Pulmonary artery endothelial cell (primary cell): ENCODE results near the gene IRAK4. TPM values are rescaled to one million over a fixed set of nuclear protein-coding genes. Genes with fewer than 3 reads are reported as not detected.
A peak's percentile ranks its signal among the peaks of the same experiment; 100 is the strongest.

Experiments used
- DNase-seq: peaks from one replicate; pipeline ENCODE4 v3.0.0-alpha.2; 2011; ENCODE audit warnings: low read depth, low spot score
- total RNA-seq: library from RNA; depleted of rRNA; stranded (reverse); fragments of >200 nt; gene quantifications from 2 replicates; pipeline ENCODE4 v1.2.3, GENCODE V29; 2014

The IRAK4 gene
- total RNA-seq, 1 donor from 2014 or later: 13.1 TPM

DNA sequence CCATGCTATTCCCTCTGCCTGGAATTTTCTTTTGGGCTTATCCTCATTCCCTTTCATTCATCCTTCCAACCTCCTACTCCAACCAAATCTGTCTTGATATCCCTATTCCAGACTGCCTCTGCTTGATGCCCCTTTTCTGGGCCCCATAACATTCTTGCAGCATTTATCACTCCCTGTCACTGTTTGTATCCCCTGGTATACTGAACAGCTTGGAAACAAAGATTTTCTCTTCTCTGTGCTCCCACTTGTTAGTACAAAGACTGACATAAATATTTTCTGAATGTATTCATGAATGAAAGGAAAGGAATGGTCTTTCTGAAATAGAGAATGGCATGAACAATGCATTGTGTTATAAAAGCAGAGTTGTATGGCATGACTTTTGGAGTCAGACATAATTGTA is 7.5 kb downstream of the IRAK4 start:
- DNase-seq: no peak

DNA sequence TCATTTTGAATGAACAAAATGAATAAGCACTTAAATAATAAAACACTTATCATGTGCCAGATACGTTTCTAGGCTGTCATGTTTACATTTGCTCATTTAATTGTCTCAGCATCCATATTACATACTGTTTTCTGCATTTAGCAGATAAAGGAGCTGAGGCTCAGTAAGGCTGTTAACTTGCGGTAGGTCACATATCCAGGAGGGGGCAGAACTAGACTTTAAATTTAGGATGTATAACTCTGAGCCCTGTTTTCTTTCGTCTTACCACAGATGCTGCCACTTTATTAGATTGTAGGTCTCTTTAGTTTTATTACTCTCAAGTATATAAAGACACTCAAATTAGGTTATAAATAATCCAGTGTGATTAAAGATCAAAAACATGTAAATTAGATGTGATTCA is 17.7 kb downstream of the IRAK4 start:
- DNase-seq: no peak

DNA sequence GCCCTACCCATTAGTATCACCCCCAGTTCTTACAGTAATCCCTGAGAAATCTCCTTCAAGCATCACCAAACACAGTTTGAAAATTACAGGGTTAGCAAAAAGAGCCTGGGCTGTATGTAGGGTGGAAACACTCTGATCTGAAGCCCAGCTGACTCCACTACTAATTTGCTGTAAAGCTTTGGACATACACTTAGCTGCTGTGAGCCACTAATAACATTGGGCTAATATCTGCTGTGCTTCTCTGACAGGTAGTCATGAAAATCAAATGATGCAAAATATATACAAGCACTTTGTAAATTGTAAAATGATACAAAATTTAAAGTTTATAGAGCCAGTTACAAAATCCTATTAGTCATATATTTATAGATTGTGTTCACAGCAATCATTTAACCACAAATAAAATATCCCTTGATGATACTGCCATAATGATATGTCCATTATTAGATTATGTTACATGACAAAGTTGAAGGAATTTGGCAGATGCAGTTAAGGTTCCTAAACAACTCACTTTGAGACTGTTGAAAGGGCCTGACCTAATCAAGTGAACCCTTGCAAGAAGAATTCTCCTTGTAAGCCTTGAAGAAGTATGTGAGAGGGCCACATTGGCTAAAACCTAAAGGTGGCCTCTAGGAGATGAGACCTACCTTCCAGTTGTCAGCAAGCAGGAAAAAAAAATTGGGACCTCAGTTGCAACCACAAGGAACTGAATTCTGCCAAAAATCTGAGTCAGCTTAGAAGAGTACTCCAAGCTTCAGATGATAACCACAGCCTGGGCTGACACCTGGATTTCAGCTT is 28.3 kb downstream of the IRAK4 start:
- DNase-seq: no peak

DNA sequence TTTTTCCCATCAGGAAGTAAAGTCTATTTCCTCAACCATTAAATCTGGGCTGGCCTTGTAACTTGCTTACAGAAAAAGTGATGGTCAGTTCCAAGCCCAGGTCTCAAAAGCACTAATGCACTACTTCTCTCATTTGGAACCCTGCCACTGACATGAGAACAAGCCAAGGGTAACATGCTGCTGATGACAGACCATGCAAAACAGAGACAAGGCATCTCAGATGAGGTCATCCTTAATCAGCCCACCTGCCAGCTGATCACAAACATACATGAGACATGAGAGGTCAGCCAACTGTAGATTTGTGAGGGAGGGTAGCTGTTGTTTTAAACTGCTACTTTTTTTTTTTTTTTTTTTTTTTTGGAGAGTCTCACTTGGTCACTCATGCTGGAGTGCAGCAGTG is 31.2 kb downstream of the IRAK4 start:
- DNase-seq: no peak

DNA sequence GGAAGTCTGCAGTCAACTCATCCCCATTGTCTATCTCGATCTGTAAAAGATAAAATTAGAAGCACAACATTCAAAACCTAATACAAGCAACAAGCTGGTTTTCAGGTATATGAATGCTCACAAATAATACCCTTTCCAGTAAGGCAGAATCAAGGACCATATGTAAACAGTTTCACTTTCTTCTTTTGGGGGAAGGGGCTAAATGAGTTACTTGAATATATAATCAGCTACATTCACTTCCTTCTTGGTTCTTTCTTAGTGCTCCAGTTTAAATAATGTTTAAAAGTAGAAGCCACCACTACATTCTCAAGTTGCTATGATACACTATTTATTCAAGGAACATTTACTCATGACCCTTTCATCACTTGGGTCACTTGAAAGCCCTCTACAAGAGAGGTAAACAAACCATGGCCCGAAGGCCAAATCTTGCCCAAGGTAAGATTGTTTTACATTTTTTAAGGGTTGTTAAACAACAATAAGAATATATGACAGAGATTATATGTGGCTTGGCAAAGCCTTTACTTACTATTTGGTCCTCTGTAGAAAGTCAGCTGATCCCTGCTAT is 37.0 kb downstream of the IRAK4 start:
- no peak for DNase-seq

DNA sequence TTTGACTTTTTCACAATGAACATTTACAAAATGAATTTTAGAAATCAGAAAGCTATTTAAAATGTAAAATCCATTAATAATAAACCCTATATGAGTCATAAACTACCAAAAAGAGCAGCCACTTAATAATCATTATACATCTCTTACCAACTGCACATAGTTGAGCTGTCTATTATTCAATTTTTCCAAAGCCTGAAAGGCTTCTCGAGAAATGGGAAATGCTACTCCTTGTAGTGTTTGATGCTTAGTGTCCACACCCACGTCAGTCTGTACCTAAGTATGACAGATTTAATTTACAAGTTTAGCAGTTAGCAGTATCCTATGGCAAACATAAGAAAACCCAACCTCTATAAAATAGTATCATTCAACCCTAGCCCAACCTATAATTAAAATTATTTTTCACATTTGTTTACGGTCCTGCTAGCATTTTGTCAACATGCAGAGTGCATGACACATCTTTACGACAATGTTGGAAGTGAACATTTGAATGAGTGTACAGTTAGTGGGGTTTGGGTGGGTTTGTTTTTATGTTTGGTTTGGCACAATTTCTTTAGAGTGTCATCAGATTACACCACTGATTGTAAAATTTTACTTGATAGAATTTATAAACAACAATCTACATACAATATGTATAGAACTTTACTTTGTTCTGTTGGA is 38.9 kb downstream of the IRAK4 start:
- DNase-seq: no peak

DNA sequence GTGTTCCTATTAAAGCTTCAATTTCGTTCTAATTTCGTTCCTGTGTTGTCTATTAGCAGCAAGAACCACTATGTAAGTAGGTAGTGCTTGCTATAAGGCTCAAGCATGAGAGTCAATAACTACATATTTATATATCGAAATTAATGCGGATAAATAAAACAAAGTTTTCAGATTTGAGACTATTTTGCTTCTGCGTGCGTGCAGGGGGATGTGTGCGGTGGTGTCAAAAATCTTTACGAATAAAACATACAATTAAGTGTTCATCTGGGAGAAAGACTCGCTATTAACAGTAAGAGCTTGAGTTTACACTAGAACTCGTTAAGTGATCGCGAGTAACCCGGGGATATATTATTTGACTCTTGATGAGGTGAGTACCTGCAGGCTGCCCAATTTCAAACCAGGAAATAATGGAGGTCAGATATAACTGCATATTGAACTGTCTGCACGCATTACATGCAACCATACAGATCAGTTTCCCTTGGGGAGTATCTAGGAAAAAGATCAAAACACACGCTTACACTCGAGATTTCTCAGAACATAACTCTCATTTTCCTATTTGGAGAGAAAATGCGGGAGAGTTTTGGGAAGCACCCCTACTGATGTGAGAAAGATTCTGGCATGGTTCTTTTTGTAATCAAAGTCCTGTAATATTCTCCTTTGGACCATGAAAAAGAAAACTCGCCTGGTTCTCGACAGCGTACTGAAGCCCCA is 46.6 kb downstream of the IRAK4 start:
- no peak for DNase-seq

DNA sequence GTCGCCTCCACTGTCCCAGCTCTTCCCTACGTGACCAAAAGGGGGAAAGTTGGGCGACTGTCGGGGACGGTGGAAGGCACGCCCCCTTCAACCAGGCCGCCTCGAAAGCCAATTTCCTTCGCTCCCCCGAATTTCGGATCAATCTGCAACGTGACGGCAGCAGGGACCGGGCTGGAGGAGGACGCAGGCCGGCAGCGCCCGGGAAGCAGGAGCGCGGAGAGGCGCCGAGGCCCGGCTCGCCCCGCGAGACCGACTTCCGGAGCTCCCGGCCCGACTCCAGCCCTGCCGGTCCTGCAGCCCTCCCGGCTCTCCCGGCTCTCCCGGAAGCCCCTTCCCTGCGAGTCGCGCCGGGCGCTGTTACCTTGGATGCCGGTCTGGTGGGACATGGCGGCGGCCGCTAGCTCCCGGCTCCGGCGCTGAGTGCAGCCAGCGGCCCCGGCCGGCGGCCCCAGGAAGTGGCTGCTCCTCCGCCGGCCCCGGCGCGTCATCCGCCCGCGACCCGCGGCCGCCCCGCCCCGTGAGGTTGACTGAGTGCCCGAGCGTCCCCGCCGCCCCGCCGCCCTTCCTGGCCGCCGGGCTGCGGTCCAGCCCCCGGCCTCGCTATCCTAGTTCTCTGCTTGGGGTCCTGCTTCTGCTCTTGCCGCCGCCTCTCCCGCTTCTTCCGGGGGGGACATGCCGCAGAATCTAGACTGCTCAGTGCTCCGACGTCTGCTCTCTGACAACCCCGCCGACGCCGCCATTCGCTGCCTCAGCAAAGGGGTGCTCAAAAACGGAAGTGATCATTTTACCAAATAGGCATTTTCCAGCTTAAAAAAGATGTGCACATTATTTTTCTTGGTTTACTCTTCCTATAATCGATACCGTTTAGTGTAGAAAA is 47.3 kb downstream of the IRAK4 start, which contains the start of gene TWF1:
Gene TWF1, minus strand, starts transcription at position 458 of the 877 bp plus-strand sequence. Its CDS starts 72 bp downstream, at position 386.
- DNase-seq: peak; percentile 40

DNA sequence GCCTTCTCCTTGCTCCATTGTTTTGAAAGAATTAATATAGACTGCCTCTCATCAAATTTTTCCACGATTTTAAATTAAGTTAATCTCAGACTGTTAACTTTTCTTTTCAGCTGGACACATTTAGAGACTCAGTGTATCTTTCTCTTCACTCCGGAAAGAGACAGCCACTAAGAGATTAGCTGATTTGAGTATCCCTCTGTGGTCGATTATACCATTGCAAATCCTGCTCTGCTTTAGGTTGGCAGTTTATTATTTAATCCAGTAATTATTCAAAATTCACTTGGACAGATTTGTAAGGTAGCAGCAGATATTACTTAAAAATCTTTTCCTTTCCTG is 48.0 kb downstream of the IRAK4 start:
- DNase-seq: no peak

DNA sequence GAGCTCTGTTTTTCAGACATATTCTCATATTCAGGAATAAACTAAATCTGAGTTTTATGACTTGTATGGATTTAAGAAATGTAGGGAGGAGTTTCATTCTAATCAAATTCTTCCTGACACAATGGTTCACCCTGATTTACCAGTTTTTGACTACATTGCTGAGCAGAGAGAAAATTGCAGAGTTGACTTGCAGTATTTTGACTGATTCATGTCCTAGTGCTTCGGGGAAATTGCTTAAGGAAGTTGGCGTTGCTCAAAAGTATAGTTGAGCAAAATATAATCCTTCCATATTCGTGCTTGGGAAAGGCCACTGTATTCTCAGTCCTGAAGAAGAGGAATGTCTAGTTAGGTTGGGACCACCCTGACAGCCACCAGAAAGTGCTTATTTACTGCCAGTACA is 48.6 kb downstream of the IRAK4 start:
- no peak for DNase-seq

DNA sequence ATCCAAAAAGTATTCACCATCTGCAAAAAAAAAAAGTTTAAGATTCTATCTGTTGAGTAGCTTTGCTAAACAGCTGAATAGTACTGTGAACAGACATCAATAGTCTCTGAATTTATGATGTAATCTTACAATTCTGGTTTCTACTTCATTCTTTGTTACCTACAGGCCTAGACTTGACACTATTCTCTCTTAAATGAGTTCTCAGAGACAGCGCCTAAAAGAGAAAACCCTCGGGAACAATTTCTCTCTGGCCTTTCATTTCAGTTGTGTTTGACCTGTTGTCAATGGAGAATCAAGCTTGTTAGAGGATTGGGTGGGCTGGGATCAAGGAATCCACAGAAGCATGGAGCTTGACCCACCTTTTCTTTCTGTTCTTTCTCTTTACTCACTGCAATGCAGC is 53.3 kb downstream of the IRAK4 start:
- DNase-seq: no peak

DNA sequence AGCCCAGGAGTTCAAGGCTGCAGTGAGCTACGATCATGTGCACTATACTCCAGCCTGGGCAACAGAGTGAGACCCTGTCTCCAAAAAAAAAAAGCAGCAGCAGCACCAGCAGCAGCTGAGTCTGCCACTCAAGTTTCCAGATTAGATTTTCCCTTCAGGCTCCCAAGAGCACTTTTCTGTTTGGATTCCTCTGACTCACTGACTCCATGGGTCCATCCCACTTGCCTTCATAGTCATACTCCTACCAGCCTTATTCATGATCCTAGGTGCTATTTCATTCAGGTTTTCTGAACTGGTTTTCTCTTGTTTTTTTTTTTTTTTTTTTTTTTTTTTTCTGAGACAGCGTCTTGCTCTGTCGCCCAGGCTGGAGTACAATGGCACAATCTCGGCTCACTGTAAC is 54.2 kb downstream of the IRAK4 start:
- no peak for DNase-seq

DNA sequence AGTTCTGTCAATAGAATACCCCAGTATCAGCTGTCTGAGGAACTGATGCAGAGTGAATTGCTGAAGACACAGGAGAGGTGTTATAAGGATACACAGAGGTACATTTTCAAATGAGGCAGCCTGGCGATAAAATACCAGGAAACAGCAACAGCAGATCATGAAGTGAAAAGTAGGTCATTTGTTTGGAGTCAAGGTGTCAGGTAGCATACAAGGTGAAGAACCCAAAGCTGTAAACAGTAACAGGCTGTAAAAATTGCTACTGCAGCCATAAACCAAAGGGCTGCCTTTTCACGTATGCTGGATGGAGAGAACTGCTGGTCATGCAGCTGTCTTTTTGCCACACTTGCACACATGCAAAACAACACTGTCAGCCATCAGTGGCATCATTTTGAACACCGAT is 56.7 kb downstream of the IRAK4 start:
- no peak for DNase-seq

DNA sequence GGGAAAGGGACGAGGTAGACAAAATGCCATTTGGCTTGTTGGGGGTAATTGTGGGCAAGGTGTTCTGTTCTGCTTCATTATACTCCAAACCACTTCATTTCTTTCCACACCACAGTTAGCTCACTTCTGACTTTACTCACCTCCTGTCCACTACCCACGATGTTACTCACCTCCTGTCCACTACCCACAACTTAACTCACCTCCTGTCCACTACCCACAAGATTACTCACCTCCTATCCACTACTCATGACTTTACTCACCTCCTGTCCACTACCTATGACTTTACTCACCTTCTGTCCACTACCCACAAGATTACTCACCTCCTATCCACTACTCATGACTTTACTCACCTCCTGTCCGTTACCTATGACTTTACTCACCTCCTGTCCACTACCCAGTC is 57.4 kb downstream of the IRAK4 start:
- DNase-seq: no peak

DNA sequence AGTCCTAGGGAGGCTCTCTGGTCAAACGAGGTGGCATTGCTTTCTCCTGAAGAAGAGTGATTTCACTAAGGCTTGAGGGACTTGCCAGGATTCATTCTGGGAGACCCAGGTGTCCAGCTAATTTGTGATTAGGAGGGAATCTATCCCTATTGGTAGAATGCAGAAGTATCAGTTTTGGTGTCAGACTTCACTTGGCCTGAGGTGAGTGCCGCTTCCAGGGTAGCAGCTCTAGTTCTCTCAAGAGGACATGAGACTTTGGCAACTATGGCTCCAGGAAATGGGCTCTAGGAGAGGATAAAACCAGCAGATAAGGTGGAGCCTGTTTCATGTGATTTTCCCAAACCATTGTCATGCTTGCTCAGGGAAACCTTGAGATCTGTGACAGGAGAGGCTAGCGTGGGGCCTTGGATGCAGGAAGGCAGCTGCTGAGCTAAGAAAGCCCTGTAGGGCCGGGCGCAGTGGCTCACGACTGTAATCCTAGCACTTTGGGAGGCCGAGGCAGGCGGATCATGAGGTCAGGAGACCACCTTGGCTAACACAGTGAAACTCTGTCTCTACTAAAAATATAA is 65.5 kb downstream of the IRAK4 start:
- DNase-seq: no peak

DNA sequence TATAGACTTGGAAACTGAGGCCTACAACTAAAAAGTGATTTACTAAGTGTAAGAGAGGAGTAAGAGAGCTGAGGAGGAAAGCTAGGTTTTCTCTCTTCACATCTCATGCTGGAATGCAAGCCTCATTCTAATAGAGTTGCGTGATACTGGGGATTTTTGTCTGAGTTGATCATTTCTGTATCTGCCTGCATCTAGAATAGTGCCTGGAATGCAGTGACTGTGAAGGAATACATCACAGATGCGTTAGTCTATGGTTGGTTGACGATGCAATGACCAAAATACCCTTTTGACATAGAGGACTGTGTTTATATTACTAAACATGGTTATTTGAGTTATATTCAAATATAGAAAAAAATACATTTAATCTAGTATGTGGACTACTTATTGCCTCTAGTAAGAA is 67.9 kb downstream of the IRAK4 start:
- no peak for DNase-seq

DNA sequence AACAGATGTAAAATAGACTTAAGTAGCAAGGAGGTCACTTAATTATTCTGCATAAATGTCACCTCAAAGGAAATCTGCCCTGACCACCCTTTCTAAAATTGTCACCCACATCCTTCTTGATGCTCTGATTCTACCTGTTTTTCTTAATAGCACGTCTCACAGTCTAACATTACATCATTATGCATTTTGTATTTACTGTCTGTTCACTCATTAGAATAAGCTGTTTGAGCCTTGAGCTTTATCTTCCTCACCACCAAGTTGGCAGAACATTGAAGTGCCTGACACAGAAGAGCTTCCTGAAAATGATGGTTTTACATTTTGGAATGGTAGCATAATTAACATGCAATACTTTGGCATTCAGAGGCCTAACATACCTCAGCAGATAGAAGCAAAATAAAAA is 68.3 kb downstream of the IRAK4 start:
- no peak for DNase-seq

DNA sequence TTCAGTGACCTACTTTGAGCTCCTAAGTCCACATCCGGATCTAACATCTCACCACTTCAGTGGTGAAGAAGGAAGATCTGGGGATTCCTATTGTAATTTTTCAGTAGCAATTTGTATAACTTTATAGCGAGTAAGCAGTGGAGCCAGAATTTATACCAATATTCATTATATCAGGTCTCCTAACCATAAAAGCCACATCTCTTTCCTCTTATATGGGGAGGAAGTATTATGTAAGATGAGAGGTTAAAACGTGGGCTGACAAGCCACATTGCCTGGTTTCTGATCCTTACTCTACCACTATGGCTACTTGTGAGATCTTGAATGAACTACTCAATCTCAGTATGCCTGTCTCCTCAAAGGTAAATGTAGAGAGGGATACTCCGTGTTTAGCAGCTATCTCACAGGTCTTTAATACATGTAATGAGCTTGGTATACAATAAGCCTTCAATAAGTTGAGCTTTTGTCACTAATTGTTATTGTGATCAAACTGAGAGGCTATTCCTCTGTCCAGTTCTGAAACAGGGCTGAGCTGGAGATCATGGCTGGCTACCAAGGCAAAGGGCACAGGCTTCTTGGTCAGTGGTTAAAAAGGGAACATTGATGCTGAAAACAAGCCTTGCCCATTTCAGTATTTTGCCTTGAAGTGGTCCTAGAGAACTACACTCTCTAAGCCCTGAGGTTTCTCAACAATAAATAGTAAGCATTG is 73.9 kb downstream of the IRAK4 start:
- no peak for DNase-seq

DNA sequence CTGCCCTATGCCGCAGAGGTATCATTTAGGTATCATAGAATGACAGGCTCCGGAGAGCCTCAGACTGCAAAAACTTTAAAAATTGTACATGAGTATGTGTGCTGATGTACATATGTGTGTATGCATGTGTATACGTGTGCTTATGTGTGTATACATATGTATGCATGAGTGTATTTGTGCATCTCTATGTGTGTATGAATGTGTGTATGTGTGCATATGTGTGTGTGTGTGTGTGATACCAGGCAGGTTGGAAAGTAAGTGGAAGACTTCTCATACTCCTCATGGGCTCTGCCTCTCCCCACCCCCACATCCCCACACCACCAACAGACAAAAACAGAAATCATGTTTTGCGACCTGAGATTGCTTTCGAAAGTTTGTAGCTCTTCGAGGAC is 76.5 kb downstream of the IRAK4 start:
- DNase-seq: no peak
